ENCODE measurements around the gene MTARC2.

The MTARC2 gene

GRCh38 chr1:220770245-220770913, 22.3 kb downstream of the MTARC2 start:
- Histone ChIP-seq H3K36me3 (no peaks in the 10 kb centered on the region), H3K27ac (peak overlapping the region in 9 of 11 experiments; percentile 9 to 82 (median 60); a peak in 16 of 22 replicates), H3K4me3 (peak overlapping the region in 8 of 10 experiments; percentile 5 to 51 (median 40); a peak in 8 of 20 replicates), H4K20me1 (no peaks in the 10 kb centered on the region), H3K4me1 (peaks cover 10 to 46% (median 38%) of the 10 kb centered on the region in 10 experiments), H3K9me3 (replicated peaks in 1 of 11) (peaks cover 0 to 3% (median 0%) of the 10 kb centered on the region in 11 experiments; a peak in 1 of 22 replicates), H3K4me2 (peak overlapping the region; percentile 69 to 92 (median 82)), H3K27me3 (no peaks in the 10 kb centered on the region), H3K9ac (peak overlapping the region in 8 of 11 experiments; percentile 36 to 72 (median 53); a peak in 13 of 22 replicates)
- no peak; a peak in 1 of 22 replicates for TF ChIP-seq Cebpa-rat (IDR thresholded peaks at IDR 0.05)

DNA sequence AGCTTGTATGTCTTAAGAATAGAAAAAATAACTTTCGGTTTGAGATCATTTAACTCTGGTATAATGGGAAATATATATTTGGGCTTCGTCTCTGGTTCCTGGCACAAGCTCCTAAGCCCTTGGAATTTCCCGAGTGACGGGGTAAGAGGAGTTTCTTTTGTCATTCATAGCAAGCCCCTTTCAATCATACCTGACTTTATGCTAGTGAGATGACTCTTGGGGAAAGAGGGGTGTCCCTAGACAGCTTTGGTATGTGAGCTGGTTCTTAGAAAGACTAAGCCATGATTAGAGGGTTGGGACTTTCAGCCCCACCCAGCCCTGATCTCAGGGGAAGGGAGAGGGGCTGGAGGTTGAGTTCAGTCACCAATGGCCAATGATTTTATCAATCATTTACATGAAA, 24.7 kb downstream of the MTARC2 start:
- TF ChIP-seq Cebpa-rat (IDR thresholded peaks at IDR 0.05) = no peak
- no peaks in the 10 kb centered on the region for H3K27me3 ChIP-seq
- no peak overlapping the region for H3K4me2 ChIP-seq

GRCh38 chr1:220775240-220775853, 27.2 kb downstream of the MTARC2 start:
- Histone ChIP-seq H3K9ac (no peak overlapping the region), H3K9me3 (replicated peaks in 1 of 11) (no peaks in the 10 kb centered on the region), H3K4me2 (no peak overlapping the region), H3K27me3 (no peaks in the 10 kb centered on the region), H3K4me1 (peaks cover 7 to 18% (median 11%) of the 10 kb centered on the region in 10 experiments), H3K27ac (no peak overlapping the region), H3K36me3 (no peaks in the 10 kb centered on the region), H3K4me3 (no peak overlapping the region), H4K20me1 (no peaks in the 10 kb centered on the region)
- TF ChIP-seq Cebpa-rat (IDR thresholded peaks at IDR 0.05) = no peak

More for the DNA sequence above, 24.7 kb downstream of the MTARC2 start:
- Histone ChIP-seq H3K9me3 (replicated peaks in 1 of 11) (peaks cover 0 to 3% (median 0%) of the 10 kb centered on the region in 11 experiments; a peak in 1 of 22 replicates), H3K9ac (no peak overlapping the region), H3K27ac (no peak overlapping the region; a peak in 1 of 22 replicates), H3K4me3 (no peak overlapping the region), H4K20me1 (no peaks in the 10 kb centered on the region), H3K4me1 (peaks cover 10 to 43% (median 32%) of the 10 kb centered on the region in 10 experiments), H3K36me3 (no peaks in the 10 kb centered on the region)

GRCh38 chr1:220776254-220776653, 28.1 kb downstream of the MTARC2 start:
- TF ChIP-seq Cebpa-rat (IDR thresholded peaks at IDR 0.05) = no peak

GRCh38 chr1:220776720-220777326, 28.7 kb downstream of the MTARC2 start:
- Histone ChIP-seq H3K27me3 (no peaks in the 10 kb centered on the region), H3K4me3 (no peak overlapping the region), H3K9me3 (replicated peaks in 1 of 11) (no peaks in the 10 kb centered on the region), H3K36me3 (no peaks in the 10 kb centered on the region), H3K9ac (no peak overlapping the region), H3K4me2 (no peak overlapping the region), H4K20me1 (no peaks in the 10 kb centered on the region), H3K4me1 (peaks cover 0 to 7% (median 0%) of the 10 kb centered on the region in 10 experiments; a peak in 2 of 20 replicates), H3K27ac (no peak overlapping the region)
- TF ChIP-seq Cebpa-rat (IDR thresholded peaks at IDR 0.05) = no peak

More at GRCh38 chr1:220776254-220776653, 28.1 kb downstream of the MTARC2 start:
- H3K27me3 ChIP-seq = no peaks in the 10 kb centered on the region
- no peak overlapping the region for H3K27ac ChIP-seq
- H3K9ac ChIP-seq = no peak overlapping the region
- H3K4me2 ChIP-seq = no peak overlapping the region
- no peaks in the 10 kb centered on the region for H4K20me1 ChIP-seq
- no peak overlapping the region for H3K4me3 ChIP-seq
- no peaks in the 10 kb centered on the region for H3K9me3 ChIP-seq (replicated peaks in 1 of 11)
- peaks cover 0 to 9% (median 1%) of the 10 kb centered on the region in 10 experiments; a peak in 15 of 20 replicates for H3K4me1 ChIP-seq
- no peaks in the 10 kb centered on the region for H3K36me3 ChIP-seq

DNA sequence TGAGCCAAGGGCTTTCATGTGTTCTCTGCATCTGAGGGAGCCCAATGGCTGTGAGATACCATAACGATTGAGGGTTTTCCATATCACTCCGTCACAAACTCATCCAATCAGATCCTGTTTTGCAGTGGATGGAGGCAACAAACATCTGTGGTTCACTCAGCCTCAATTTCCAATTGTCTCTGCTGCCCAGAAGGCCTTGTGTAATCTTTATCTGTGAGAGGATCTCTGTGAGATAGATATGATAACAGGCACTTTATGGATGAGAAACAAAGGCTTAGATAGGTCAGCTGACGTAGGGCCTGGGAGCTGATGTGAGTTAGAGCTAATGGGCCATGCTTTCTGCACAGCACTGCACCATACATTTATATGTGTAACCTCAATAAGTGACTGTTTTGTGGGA, 35.3 kb downstream of the MTARC2 start:
- Histone ChIP-seq H3K9me3 (replicated peaks in 1 of 11) (peaks cover 0 to 12% (median 4%) of the 10 kb centered on the region in 11 experiments; a peak in 6 of 22 replicates), H3K4me2 (no peak overlapping the region), H3K4me1 (peaks cover 0 to 13% (median 3%) of the 10 kb centered on the region in 10 experiments; a peak in 4 of 20 replicates), H3K9ac (no peak overlapping the region), H3K36me3 (no peaks in the 10 kb centered on the region), H3K4me3 (no peak overlapping the region), H4K20me1 (peaks cover 0 to 4% (median 0%) of the 10 kb centered on the region in 11 experiments; a peak in 1 of 22 replicates), H3K27ac (no peak overlapping the region), H3K27me3 (peaks cover 32 to 40% (median 36%) of the 10 kb centered on the region in 11 experiments)
- TF ChIP-seq Cebpa-rat (IDR thresholded peaks at IDR 0.05) = no peak

- Histone ChIP-seq H3K36me3 (no peaks in the 10 kb centered on the region), H3K9me3 (replicated peaks in 1 of 11) (peaks cover 0 to 12% (median 4%) of the 10 kb centered on the region in 11 experiments; a peak in 6 of 22 replicates), H3K9ac (no peak overlapping the region), H3K4me1 (peaks cover 0 to 13% (median 3%) of the 10 kb centered on the region in 10 experiments; a peak in 4 of 20 replicates), H3K4me3 (no peak overlapping the region), H3K27me3 (peaks cover 32 to 40% (median 36%) of the 10 kb centered on the region in 11 experiments), H3K4me2 (no peak overlapping the region), H4K20me1 (peaks cover 0 to 4% (median 0%) of the 10 kb centered on the region in 11 experiments; a peak in 1 of 22 replicates), H3K27ac (no peak overlapping the region)
- no peak for TF ChIP-seq Cebpa-rat (IDR thresholded peaks at IDR 0.05)
Measured at GRCh38 chr1:220784751-220785150, 36.6 kb downstream of the MTARC2 start.

GRCh38 chr1:220785166-220786056, 37.3 kb downstream of the MTARC2 start:
- no peak overlapping the region; a peak in 1 of 22 replicates for H3K9ac ChIP-seq
- H3K4me1 ChIP-seq = peaks cover 0 to 13% (median 4%) of the 10 kb centered on the region in 10 experiments; a peak in 5 of 20 replicates

More at GRCh38 chr1:220785166-220786056, 37.3 kb downstream of the MTARC2 start:
- peaks cover 0 to 4% (median 0%) of the 10 kb centered on the region in 11 experiments; a peak in 1 of 22 replicates for H4K20me1 ChIP-seq
- H3K9me3 ChIP-seq (replicated peaks in 1 of 11) = peaks cover 0 to 12% (median 4%) of the 10 kb centered on the region in 11 experiments; a peak in 6 of 22 replicates
- H3K27ac ChIP-seq = no peak overlapping the region
- peak overlapping the region in 2 of 11 experiments; percentile 74 to 80; a peak in 5 of 22 replicates for H3K4me2 ChIP-seq
- H3K36me3 ChIP-seq = no peaks in the 10 kb centered on the region
- no peak overlapping the region for H3K4me3 ChIP-seq
- no peak for TF ChIP-seq Cebpa-rat (IDR thresholded peaks at IDR 0.05)
- H3K27me3 ChIP-seq = peaks cover 32 to 40% (median 36%) of the 10 kb centered on the region in 11 experiments

Measured in BLaER1 treated with 17β-estradiol and CSF1 and Interleukin-3, amounts not matched to agents 10 nM and 100 nM (cell line).